ENCODE measurements around the gene PELI2.

Gene PELI2

GRCh38 chr14:56119201-56119981 lies 1.2 kb downstream of the PELI2 start:
- peak; percentile 44 for DNase-seq

DNA sequence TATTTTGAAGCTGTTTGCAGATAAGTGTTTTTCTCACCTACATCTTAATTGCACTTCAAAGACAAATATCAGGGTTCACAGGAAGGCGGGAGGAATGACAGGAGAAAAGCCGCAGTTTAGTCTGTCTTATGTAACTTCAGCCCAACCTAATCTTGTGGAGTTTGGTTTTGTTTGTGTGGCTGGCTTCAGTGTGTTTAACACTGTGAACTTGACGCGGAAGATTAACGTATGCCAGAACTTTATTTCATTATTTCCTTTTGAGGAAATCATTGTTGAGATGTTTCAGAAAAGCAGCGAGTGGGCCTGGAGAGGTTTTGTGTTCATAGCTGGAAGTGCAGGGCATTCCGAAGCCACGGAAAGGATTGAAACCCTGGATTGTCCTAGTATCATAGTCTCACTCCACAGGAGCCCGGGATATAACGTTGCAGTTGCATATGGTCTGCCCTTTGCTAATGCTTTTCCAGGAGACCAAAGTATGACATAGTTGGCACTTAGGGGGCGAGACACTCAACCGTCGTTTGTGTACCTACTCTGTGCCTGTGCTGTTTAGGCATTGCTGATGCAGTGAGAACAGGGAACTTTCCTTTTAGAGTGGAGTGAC lies 2.0 kb downstream of the PELI2 start:
- DNase-seq = peak; percentile 5

GRCh38 chr14:56121816-56122215 lies 3.6 kb downstream of the PELI2 start:
- DNase-seq = no peak

- DNase-seq = no peak
Observed at GRCh38 chr14:56122301-56122700, 4.1 kb downstream of the PELI2 start.

DNA sequence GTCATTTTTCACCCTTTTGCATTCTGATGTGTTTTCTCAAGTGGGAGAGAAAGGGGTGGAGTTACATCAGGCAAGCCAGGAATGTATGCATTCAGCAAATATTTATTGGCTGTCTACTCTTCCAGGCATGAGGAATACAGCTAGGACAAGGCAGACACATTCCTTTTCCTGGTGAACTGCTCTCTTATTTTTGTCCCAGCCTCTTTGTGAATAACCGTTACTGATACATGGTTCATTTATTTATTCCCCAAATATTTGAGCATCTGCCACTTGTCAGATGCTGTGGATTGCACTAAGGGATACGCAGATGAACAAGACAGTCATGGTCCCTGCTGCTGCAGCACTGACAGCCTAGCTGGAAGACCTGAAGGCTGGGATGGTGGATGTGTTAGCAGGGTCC lies 6.1 kb downstream of the PELI2 start:
- no peak for DNase-seq

DNA sequence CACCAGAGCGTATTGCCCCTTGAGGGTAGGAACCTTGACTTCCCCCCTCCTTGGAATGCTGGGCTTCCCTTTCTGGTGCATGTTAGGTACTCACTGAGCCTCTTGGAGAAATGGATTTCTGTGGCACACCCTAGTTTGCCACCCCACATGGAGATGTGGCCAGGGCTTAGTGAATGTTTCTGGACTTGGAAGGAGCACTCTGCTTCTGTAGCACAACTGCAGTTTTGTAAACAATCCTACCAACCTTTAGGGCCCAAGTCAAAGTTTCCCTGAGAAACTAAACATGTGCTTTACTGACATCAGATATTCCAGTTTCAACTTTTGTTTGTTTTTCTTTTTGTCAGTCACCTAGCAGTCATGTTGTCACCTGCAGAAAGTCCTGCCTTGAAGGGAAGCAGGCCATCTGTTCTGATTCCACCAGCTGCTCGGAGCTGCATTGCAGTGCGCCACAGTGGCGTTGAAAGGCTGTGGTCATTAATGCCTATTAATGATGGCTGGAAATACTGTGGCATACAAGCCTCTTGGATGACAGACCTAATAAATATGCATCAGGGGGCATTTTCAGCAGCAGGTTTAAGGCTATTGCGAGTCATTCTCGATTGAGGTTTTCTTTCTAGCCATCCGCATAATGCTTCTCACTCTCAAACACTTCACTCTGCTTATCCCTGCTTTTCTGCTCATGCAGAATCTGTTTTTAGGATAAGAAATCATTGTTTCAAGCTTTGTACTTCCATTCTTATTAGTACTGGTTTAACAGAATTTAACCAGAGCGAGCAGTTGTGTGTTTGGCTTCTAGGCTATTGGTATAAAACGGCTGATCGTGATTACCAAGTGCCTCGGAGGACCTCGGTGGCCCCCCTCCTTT lies 7.8 kb downstream of the PELI2 start:
- DNase-seq = peak; percentile 53

DNA sequence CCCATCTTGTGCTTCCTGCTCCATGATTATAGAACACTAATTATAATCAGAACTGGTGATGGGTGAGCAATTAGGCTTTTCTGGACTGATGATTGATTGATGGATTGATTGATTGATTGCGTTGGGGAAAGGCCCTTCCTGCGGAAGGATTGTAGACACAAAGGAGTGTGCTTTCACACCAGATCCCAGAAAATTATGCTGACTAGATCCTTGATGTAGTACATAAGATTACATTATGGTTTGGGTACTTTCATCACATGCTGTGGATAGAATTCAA lies 8.4 kb downstream of the PELI2 start:
- DNase-seq = no peak

- no peak for DNase-seq
Observed at GRCh38 chr14:56127156-56127555, 8.9 kb downstream of the PELI2 start.

- DNase-seq = no peak
Observed at GRCh38 chr14:56129092-56129491, 10.9 kb downstream of the PELI2 start.

DNA sequence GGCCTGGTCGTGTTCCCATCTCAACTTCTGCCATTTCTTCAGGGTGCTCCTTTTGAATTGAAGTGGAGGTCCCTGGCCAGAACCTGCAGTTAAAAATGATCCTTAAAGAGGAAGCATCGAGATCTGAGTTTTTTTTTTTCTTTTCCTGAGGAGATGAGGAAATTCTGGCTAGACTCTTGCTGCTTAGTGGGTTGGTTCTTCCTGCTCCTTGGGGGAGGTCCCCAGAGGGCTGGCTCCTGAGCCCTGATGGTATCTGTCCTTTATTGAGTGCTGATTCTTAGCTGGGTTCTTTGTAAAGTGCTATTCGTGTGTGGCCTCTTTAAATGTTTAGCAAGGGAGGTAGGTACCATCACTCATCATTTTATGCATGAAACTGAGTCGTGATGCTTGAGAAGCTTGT lies 11.7 kb downstream of the PELI2 start:
- DNase-seq = no peak

GRCh38 chr14:56131004-56131864 lies 13.0 kb downstream of the PELI2 start:
- DNase-seq = peak; percentile 6

- no peak for DNase-seq
Observed at GRCh38 chr14:56131865-56132833, 13.9 kb downstream of the PELI2 start.

DNA sequence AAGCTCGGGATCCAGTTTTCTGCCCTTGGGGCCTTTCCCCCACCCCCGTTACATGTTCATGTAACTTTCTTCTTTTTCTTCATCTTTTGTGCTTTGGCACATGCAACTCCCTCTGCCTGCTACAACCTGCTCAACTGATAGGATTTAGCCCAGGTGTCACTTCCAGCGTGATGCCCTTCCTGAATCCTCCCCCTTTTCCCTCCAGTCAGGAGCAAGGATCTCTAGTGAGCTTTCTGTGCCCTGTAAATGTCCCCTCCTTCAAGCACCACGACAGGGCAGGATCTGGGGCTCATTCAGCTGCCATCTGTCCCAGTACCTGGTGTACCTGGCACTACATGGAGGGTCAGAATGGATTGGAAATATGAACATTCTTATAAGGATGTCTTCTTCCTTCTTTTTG lies 15.3 kb downstream of the PELI2 start:
- DNase-seq = no peak

- no peak for DNase-seq
Observed at GRCh38 chr14:56135001-56135400, 16.8 kb downstream of the PELI2 start.

GRCh38 chr14:56135668-56136067 lies 17.5 kb downstream of the PELI2 start:
- DNase-seq = no peak

DNA sequence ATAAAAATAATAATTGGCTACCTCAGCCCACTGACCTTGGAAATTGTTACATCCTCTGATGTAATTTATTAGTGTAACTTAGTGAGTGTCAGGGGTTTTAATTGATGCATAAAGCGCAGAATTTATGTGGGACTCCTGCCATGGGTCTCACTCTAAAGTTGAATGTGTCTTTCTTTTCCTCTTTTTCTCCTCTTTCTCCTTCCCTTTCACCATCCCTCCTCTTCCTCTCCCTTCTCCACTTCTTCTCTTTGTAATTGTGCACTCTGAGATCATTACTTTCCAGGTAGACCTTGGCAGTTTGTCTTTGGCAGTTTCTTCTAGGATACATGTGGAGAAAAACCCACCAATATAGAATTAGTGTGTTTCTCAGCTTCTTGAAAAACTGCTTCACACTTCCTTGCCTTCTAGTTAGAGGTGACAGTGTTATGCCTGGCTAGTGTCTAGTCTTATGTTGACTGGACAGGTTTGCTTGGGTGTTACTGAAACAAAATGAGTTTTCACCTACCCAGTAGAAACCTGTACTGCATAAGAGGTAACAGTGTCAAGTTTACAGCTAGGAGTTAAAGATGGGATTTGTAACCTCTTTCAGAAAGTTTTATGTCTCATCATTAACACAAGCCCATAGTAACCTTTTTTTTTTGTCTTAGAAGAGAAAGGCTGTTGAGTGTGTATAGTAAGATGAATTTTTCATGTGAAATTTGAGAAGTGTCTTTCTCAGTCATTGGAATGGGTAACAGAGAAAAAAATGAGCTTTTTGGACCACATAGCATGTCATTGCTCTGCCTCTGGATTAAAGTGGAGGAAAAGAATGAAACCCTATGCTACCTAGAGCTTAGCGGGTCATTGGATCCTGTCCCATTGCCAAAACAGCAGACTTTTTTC lies 18.6 kb downstream of the PELI2 start:
- DNase-seq = no peak

DNA sequence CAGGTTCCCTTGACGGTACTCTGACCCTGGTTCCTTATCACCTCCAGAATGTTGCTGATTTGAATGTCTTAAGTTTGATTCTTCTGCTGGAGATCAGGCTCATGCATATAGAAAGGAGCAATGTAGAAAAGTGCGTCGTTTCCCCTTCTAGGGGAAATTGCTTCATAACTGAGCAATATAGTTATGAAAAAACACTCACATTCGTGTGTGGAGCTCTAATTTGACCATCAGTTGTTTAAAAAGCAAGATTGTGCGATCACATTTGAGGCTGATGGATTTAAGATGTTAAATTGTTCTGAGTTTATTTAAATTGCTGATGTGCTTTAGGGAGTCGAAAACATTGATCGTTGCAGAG lies 19.2 kb downstream of the PELI2 start:
- DNase-seq = no peak

DNA sequence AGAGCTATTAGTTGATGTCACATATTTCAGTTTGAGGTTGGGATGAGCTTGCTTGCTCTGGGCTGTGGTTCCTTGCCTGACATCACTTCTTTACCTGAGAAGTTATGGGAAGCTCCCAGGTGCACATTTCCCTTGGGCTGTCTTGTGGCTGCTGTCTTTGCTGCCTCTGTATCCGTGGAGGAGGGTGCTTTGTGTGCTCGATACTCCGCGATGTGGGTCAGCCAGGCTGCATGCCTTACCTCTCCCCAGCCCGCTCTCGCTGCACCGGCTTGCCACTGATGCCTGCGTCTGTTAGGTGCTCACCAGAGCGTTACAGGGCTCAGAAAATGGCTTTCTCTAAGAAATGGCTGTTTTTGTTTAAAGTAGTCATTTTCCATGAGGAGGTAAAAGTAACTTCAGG lies 19.6 kb downstream of the PELI2 start:
- DNase-seq = no peak

GRCh38 chr14:56138928-56139327 lies 20.7 kb downstream of the PELI2 start:
- DNase-seq = no peak

GRCh38 chr14:56142314-56142713 lies 24.1 kb downstream of the PELI2 start:
- DNase-seq = no peak

GRCh38 chr14:56143025-56143424 lies 24.8 kb downstream of the PELI2 start:
- DNase-seq = no peak
